Fibroblast of upper back skin (primary cell): ENCODE measurements around the gene PBX2.
"Not testable (repeated sequence)": the region's sequence is repeated elsewhere in the genome, so short reads cannot be mapped to it uniquely, and the experiment has no call there.

Experiments used
- DNase-seq: peaks from one replicate; pipeline ENCODE4 v3.0.0-alpha.2; 2013

Gene PBX2

DNA sequence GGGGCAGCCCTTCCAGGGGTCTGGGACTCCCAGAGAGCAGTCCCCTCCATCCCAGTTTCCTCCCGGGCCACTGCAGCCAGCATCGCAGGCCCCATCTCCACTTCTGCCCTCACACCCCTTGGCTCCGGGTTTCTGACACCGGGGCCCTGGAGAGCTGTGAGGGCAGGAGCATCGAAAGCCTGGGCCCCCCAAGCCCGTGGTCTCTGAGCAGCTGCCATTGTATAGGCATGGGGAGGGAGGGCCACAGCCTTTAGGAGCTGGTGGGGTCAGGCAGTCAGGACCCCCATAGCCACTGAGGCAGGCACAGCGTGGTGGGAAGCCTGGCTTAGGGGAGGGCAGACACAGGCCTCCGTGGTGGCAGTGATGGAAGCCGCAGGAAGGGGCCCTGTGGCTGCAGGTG, 12.2 kb upstream of the PBX2 start:
- no peak for DNase-seq

DNA sequence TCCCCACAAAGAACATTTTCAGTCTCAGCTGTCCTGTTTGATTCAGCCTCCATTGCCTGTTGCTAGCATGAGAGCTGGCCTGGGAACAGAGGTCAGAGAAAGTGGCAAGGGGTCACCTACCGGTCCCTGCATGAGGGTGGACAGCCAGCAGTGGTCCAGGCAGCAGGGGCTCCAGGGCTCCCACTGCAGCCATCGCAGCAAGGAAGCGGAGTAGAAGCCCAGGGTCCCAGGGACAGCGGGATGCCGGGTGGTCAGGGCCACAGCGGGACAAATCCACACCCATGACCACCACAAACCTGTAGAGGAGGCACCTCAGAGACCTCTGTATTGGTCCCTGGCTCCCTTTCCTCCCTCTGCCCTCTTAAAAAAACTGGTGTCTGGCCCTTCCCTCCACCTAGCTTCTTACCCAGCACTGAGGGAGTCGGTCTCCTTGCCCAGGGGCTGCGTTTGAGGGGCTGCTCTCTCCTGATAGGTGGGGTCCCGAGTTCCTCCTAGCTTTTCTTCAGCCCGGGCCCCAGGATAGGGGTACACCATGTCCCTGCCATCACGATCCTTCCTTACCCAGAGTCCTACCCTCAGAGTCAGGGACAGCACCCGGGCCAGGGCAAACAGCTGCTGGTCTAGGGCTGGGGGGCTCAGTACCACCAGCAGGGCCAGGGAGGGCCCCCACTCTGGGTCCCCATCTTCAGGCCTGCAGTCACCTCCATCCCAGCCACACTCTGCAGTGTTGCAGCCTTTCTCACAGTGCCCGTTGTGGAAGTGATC, 10.9 kb upstream of the PBX2 start:
- no peak for DNase-seq

DNA sequence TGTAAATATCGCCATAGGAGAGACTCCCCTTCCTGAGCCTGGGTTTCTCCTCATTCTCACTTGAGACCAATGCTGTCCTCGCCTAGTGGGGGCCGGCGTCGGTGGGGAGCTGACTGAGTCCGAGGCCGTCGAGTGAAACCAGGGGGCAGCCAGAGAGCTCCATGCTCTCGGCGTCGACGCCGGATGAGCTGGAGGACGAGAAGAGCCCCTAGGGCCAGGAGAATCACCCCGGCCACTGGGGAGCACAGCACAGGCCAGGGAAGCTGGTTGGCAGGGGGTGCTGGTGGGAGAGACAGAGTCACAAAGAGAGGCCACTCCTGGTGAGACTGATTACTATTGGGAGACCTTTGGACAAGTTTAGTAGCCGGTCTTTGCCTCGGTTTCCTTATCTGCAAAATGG, 8.9 kb upstream of the PBX2 start:
- DNase-seq, result no peak

DNA sequence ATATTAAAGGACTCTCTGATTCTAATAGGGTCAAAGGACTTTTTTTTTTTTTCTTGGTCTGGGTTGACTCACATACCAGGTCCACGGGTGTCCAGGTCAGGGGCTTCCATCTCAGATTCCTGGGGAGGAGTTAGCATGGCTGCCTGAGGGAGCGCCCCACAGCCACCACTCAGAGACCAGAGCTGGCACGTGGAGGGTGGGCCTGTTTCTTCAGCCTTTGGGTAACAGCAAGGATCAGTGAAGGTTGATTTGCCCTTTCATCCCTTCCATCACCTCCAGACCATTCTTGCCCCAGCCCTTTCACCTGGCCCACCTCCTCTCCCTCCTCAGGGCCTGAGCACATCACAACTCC, 8.3 kb upstream of the PBX2 start:
- DNase-seq, result no peak

DNA sequence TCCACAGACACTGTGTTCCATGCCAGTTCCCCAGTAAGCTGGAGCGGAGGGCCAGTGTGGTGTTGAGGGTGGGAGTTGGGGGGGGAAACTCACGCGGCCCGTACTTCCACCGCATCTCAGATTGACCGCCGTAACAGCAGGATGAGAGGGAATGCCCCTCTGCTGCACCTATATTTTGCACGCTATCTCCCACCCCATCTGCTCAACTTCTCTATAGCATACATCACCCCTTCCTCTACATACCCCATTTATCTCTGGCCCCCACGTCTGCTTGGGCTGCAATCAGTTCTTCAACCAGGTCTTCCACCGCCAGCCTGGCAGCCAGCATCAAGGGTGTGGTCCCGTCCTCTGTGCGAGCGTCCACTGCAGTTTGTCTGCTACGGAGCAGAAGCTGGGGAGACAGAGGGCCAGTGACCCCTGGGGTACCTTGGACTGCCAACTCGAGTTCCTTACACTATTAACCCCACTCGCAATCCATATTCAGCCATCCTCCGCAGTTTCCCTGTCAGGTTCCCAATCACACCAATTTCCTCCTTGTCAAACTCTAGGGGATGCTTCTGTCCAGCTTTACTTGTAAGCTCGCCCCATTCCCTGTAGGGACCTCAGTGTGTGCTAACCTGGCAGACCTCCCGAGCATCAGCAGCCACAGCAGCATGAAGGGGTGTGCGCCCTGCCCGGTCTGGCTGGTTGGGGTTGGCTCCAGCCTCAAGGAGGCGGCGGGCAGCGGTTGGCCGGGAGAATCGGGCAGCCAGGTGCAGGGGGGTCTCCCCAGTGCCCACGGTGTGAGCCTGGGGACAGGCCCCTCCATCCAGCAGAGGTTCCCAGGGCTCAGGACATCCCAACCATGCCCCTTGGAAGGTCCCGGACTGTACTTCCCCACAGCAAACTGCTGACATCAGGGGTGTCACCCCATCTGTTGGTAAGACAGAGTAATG, 6.9 kb upstream of the PBX2 start:
- DNase-seq, result no peak

DNA sequence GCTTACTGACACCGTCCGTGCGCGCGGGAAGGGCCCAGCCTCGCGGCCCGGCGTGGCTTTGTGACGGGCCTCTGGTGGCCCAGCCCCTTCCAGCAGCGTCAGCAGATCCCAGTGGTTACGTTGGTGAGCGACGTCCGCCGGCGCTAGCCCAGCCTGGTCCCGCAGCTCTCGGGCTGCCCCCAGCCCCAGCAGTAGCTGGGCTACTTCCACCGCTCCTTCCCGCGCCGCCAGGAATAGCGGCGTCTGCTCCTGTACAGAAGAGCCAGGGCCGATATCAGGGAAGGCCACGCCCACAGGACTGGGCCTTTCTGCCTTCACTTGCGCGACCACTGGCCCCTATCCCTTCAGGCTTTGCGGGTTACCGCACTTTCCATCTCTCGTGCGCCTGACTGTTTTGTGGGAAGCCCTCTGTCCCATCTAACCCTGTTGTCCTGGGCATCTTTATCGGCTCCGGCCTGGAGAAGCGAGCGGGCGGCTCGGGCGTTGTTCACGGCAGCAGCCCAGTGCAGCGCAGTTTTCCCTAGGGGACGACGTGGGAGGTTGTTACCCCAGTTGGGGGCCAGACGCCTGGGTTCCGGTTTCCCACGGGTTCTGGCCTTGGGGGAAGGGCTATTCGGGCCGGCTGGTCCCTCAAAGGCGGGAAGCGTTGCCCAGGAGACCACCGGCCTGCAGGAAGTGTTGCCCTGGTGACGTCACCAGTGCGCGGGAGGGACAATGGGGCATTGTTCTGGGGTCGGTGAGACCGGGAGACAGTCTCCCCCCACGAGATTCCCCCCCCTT, 6.1 kb upstream of the PBX2 start:
- peak; percentile 86 for DNase-seq

DNA sequence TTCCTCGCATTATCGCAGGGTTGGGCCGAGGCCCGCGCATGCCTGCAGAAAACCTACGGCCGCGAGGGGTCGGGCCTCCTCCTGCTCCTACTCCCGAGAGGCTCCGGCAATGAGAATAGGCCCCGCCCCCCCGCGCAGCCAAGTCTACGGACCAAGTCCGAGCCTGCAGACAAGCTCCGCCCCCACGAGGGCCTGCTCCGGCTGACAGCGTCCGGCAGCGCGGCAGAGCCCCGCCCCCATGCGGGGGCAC, 5.6 kb upstream of the PBX2 start:
- peak; percentile 100 for DNase-seq

DNA sequence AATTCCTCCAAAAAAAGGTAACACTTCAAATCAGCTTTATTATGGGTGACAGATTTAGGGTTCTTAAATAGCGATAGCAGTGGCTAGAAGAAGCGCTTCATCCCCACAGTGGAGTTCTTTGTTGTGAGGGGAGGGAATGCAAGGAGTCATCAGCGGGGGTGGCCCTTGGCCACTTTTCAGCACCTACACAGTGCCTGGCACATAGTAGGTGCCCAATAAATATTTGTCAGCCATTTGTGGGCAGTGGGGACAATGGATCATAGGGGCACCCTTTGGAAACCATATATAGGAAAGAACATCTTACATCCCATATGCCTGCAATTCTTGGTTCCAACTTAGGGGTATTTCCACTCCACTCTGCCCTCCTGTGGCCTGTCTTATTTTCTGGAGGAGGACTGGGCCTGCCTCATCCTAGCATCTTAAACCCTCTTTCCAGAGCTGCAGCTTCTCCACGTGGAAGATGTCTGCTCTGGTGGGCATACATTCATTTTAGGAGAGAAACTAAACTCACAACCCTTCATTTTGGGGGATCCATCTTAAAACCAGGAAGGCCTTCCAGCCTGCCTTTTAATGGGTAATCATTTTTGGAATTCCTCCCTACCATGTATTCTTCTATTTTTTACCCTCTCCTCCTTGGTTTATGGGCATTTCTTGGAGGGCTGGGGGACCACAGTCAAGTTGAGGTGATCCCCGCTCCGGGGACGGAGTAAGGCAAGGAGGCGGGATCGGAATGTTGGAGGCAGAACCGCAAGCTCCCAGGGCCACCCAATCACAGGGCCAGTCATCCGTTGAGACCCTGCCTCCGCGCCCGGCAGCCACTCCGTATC, 5.0 kb upstream of the PBX2 start:
- DNase-seq, result peak; percentile 65

DNA sequence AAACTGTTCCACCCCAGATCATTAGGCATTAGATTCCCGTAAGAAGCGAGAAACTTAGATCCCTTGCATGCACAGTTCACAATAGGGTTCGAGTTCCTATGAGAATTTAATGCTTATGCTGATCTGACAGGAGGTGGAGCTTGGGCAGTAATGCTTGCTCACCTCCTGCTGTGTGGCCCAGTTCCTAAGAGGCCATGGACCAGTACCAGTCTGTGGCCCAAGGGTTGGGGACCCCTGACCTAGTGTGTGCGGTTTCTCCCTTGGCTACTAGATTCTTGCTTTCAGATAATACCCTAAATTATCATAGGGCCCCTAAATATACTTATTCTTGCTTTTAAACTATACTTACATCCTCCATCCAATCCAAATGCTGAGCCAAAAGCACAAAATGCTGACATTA, 4.4 kb upstream of the PBX2 start:
- DNase-seq, result no peak

DNA sequence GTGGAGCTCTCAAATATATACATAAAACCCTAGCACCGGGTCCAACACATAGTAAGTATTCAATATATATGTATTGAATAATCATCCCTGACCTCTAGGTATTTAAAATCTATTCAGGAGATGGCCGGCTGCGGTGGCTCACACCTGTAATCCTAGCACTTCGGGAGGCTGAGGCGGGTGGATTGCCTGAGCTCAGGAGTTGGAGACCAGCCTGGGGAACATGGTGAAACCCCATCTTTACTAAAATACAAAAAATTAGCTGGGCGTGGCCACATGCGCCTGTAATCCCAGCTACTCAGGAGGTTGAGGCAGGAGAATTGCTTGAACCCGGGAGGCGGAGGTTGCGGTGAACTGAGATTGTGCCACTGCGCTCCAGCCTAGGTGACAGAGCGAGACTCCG, 3.1 kb upstream of the PBX2 start:
- not testable (repeated sequence) for DNase-seq

DNA sequence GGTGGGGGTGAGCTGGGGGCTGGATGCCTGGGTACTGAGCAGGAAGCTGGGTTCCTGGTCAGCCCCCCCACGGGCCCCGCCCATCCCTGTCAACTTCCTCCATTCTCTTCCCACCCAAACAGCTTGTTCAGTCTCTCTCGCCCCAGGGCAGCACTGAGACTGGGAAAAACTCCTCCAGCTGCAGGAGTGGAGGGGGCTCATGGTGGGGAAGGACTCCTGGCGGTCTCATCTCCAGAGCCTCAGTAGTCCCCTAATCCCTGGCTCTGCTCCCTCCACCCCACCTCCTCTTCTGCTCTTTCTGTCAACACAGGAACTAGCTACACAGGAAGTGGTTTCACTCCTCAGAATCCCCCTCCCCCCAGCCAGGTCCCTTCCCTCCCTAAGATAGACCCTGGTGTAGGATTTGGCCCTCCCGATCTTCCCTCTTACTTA, 2.6 kb upstream of the PBX2 start, which contains the start of gene GPSM3:
GPSM3 (minus strand) TSS at position 36 of the 432 bp plus-strand sequence. CDS start 130 bp downstream, outside the sequence.
- peak; percentile 69 for DNase-seq

DNA sequence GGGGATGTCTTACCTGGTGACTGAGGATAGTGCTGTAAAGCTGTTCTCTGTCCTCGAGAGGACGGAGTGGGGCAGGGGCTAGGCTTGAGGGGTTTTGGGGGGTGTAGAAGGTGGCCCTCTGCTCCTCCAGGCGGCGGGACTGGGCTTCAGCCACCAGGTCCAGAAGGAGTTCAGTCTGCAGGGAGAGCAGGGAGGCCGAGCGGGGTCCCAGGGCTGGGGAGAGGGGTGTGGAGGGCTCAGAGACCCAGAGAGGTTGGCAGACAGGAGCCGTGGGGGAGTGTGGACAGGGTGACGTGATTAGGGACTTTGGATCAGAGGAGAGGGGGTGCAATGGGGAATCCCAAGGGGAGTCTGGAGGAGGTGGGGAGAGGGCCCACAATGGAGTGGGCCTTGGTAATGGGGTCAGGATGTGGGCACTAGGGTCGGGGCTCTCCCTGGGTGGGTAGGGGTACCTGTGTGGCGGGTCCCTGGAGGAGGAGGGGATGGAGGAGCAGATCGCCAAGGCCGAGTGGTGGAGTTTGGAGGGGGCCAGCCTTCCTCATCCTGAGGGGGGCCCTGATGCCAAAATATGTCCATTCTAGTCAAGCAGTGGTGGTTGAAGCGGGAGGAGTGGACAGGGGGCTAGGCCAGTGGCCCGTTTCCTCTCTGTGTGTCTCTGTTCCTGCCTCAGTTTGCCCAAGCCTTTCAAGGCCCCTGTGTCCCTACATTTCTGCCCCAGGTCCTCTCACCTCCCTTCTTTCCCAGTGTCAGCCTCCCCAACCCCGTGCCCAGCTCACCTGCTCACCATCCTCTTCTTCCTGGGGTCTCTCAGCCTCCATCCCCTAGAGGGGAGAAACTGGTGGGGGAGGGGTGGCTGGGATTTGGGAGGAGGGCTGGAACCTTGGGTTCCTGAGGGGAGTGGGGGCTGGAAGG, 1.9 kb upstream of the PBX2 start:
- no peak for DNase-seq

DNA sequence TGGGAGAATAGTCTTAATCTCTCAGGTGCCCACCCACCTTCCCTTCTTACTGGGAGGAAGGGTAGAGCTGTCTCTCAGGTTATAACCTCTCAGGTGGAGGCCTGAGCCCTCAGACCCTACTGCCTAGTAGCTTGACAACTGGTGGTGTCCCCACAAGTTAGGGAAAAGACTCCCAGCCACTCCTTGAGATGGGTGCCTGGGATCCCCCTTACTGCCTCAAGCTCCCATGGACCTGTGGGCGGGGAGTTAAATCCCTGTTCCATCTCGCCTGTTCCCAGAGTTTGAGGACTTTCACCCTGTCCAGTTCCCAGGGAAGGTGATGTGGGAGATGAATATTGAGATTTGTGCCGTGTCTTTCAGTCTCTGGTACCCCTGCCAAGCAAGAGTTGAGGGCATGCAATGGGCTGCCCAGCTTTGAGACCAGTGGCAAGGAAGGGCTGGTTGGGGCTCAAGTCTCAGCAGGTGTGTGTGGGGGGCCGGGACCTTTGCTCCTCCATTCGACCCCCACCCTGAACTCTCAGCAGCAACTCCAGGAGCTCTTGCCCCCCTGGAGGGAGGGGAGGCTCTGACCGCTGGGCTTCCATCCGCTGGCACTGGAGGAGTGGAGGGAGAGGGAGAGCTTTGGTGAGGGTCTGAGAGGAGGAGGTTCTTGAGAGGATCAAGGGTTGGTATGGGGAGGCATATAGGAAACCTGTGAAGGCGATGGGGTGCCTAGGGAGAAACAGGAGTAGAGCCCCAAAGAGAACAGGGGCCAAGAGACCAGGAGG, 1.1 kb upstream of the PBX2 start:
- no peak for DNase-seq

DNA sequence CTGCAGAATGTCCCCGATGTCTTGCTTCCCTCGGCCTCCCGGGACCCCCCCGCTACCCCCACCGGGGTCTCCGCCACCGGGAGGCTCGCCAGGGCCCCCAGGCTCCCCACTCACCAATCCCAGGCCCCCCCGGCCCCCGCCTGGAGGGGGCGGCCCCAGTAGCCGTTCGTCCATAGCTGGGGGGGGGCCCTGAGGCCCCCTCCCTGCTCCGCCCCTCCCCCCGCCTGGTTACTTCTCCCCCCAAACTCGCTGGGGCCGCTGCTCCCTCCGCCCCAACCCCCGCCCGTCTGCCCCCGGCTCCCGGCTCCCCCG, 304 bp downstream of the PBX2 start:
- no peak for DNase-seq

DNA sequence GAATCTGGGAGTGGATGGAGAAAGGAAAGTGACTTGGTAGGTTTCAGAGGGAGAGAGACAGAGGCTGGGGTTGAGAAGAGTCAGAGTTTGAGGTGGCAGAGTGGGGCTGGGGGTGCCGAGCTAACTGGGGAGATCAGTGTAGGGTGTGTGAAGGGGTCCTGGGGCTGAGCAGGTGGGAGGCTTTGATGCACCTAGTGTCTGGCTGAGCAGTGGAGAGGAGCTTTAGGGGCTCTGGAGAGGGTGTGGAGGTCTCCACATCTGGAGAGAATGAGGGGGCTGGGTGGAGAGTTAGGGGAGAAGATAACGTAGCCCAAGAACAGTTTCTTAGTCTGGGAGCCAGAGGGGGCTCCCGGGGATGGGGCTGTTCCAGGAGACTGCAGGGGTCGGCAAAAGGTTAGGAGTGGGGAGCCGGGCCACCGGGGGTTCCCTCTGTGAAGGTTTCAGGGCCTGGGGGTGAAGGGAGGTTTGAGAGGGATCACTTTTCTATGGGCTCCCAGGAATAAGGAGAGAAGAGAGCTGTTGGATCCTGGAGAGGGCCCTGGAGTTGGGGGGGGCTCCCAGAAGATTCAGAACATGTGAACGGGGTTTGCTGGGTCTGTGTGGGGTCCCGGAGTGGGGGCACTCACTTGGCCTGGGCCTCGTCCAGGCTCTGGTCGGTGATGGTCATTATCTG, 797 bp downstream of the PBX2 start:
- no peak for DNase-seq

DNA sequence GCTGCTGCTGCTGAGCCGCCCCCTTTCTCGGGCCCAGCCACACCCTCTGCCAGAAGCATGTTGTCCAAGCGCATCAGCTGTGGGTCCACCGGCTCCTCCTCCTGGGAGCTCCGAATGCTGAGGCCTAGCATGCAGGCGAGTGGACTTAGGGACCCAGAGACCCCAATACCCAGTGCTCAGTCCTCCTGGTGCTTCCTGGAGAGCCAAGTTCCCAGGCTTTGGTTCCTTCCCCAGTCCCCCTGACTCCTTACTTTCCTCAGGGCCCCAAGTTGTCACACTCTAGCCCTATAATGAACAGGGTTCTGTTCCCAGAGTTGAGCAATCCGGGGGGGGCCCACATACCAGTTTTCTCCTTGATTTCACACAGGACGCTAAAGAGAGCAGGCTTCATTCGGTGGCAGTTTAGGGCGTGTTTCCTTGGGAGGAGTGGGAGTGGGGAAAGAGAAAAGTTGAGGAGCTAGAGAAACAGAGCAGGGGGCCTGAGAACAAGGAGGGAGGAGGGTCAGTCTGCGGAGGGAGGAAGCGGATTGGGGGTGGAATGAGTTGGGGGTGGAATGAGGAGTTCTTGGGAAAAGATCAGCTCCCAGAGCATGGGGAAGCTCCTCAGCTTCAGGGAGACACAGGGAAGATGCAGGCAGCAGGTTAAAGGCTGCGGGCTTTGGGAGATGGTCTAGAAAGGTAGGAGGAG, 1.5 kb downstream of the PBX2 start:
- peak; percentile 28 for DNase-seq

DNA sequence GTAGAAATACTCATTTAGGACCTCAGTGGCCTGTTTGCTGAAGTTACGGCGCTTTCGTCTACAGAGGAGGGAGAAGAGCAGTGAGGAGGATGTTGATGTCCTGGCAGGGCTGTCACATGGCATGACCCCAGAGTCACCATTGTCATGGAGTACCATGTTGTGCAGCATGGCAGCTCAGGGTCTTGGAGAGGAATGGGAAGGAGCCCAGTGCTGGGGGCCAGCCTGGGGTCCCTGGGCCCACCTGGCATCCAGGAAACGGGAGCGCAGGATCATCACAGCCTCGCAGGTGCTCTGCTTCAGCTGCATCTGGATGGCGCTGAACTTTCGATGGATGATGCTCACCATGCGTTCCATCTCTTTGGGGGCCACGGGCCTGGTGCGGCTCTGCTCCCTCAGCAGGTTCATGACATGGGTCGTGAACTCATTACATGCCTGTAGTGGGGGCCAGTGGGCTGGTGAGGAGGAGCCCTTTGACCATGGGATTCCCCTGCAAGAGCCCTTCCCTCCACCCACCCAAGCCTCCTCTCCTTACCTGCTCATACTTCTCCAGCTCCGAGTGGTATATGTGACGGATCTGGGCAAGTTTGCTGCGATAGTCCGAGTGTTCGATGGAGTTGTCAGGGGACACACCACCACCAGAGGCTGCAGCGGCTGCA, 2.1 kb downstream of the PBX2 start:
- DNase-seq, result not testable (repeated sequence)

DNA sequence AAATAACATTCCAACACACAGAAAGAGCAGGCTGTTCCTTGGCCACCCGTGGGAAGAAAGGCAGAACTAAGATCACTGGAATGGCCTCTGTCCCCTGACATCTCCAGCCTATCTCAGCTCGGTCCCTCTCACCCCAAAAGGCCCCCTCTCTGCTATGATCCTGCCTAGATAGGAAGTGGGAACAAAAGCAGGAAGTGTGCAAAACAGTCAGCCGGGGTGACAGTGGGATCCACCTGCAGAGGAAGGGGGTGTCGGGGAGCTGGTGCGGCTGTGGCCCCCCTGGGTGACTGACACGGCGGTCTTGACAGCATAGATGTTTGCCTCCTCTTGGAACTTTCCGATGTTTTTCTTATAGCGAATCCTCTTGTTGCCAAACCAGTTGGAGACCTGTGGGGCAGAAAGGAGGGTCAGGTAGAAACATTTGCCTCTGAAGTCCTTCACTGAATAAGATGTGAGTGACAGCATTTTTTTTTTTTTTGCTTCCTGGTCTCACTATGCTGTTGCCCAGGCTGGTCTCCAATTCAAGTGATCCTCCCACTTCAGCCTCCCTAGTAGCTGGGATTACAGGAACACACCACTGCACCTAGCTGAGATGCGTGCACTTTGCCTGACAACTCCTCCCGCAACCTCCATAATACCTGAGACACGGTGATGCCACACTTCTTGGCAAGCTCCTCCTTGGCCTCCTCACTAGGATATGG, 2.8 kb downstream of the PBX2 start:
- DNase-seq, result no peak
